AG09319 (cell line): ENCODE measurements around the gene FLNB.

Experiments
- DNase-seq: peaks from one replicate; pipeline ENCODE4 v3.0.0-alpha.2; 2010; ENCODE audit warnings: low read depth; ENCODE audit errors: extremely low read depth
- TF ChIP-seq, protein P1 (sequence below): IDR thresholded peaks from 2 replicates; pipeline ENCODE4 v1.5.1; 2011; ENCODE audit warnings: low read depth, mild to moderate bottlenecking, inconsistent platforms, low read length, moderate library complexity

The FLNB gene

DNA sequence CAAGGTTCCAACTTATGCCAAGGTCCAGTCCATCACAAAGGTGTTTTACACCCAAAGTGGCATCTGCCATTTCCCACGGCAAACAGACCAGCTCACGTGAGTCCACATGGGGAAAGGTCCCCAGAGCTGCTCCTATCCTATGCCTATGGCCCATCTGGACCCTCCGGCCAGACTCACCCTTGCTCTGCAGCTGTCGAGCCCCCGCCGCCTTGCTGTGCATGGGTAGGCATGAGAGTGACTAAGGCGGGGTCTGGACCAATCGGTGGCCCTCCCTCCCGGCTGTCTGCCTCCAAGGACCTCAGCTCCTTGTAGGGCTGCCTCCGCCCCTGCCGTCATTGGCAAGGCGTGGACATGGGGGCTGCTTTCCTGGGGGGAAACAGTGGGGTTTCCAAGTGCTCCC is 175.7 kb downstream of the FLNB start:
- DNase-seq = no peak
- TF ChIP-seq, protein P1, sequence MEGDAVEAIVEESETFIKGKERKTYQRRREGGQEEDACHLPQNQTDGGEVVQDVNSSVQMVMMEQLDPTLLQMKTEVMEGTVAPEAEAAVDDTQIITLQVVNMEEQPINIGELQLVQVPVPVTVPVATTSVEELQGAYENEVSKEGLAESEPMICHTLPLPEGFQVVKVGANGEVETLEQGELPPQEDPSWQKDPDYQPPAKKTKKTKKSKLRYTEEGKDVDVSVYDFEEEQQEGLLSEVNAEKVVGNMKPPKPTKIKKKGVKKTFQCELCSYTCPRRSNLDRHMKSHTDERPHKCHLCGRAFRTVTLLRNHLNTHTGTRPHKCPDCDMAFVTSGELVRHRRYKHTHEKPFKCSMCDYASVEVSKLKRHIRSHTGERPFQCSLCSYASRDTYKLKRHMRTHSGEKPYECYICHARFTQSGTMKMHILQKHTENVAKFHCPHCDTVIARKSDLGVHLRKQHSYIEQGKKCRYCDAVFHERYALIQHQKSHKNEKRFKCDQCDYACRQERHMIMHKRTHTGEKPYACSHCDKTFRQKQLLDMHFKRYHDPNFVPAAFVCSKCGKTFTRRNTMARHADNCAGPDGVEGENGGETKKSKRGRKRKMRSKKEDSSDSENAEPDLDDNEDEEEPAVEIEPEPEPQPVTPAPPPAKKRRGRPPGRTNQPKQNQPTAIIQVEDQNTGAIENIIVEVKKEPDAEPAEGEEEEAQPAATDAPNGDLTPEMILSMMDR = no peak

DNA sequence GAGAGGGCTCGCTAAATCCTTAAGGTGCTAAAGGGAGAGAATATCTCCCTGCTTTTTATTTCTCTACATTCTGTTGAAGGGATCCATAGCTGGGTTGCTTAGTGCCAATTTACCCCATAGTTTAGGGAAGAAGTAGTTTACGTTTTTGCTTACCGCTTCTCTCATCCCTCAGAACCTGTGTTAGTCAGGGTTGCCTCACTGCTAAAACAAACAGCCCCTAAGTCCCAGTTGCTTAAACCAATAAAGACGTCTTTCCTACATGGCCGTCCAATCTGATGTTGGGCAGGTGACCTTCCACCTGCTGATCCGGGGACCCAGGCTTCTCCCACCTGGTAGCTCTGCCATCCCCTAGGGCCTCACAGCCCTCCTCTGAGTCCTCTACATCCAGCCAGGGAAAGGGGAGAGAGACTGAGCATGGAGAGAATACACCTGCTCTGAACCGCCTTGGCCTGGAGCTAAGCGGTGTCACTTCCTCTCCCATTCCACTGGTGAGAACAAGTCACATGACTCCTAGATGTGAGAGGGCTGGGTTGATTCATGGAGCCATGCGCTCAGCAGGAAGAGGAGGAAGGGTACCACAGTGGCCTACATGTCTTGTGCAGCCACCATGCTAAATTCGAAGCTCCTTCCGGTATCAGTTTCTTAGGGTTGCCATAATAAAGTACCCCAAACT is 176.2 kb downstream of the FLNB start:
- no peak for DNase-seq
- TF ChIP-seq, protein P1 = no peak

DNA sequence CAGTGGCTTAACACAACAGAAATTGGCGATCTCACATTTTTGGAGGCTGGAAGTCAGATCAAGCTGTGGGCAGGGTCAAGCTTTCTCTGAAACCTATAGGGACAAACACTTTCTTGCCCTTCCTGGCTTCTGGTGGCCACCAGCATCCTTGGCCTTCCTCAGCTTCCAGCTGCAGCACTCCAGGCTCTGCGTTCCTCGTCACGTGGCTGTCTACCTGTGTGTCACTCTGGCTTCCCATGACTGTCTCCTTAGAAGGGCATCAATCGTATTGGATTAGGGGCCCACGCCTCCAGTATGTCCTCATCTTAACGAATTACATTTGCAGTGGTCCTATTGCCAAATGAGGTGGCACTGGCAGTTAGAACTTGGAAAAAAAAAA is 176.7 kb downstream of the FLNB start:
- DNase-seq = no peak
- TF ChIP-seq, protein P1 = no peak

DNA sequence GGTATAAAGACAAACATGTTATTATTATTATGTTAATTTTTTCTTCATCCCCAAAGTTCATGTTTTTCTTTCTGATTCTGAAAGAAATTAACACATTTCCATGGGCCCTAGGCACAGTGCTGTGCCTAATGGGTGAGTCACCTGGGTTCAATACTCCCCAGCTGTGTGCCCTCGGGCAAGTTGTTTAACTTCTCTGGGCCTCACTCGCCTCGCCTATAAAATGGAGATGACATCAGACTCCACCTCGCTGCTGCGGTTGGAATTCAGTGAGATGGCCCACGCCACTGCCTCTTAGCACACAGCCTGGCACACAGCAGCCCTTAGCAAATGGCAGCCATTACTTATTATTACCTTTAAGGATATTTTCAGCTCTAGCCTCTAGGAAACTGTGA is 179.9 kb downstream of the FLNB start:
- no peak for DNase-seq
- TF ChIP-seq, protein P1 = no peak

DNA sequence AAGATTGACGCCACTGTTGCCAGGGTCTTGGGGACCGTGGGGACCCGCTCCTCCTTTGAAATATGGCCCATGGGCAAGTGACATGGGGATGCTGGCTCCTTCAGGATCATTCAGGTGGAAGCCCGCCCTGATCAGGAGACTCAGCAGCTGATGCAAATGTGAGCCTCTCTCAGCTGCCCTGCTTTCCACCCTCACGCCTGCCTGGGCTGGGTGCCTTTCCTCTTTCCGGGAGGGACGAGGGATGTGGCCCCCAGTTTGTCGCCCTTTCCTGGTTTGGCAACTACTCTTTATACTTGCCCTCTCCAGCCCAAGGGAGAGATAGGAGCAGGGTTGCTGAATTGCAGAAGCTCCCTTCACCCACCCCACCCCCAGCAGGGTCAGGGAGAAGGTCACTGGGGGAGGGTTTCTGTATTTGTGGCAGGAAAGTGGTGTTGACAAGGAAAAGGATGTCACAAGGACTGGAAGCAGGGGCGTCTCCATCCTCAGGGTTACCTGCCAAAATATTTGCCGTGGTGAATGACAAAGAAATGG is 180.8 kb downstream of the FLNB start:
- TF ChIP-seq, protein P1 = no peak
- no peak for DNase-seq

DNA sequence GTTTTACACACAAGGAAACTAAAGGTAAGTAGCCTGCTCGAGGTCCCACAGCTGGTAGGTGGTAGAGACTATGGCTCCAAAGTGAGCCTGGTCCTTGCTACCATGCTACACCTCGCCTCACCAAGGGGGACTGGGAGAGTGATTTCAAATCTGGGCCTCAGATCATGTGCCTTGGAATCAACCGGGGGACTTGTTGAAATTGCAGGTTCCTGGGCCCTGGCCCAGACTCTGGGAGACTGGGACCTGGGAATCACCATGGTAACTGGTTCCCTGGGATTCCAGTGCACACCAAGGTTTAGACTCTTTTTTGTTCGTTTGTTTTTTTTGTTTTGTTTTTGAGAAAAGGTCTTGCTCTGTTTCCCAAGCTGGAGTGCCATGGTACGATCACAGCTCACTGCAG is 181.5 kb downstream of the FLNB start:
- TF ChIP-seq, protein P1 = no peak
- no peak for DNase-seq

DNA sequence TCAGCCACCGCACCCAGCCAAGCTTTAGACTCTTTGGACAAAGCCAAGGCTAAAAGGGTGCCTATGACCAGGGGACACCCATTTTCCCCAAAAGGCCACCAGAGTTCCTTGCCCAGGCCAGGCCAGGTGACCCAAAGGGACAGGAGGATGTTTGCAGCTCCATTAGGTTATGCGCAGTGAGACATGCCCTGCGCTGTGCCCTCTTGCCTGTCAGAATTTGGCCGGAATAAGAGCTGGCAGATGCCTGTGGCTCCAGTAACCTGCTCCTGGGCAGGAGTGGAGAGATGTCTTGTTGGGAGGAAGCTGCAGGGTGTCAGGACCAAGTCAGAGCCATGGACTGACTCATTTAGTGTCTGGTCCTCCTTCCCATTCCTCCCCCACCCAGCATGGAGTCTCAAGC is 182.1 kb downstream of the FLNB start:
- TF ChIP-seq, protein P1 = no peak
- no peak for DNase-seq
